Large intestine (tissue), 3 donors: ENCODE data around the gene PRKAG2. TPM values are rescaled to one million over a fixed set of nuclear protein-coding genes. Genes with fewer than 3 reads are reported as not detected.

Source experiments
- DNase-seq, 2 donors: peaks; one replicate each; pipeline versions ENCODE4 v3.0.0 to v3.0.0-alpha.2; 2013
- H3K27ac ChIP-seq: one replicate; pipeline ENCODE4 v1.5.1; 2013; ENCODE audit warnings: low read length
- H3K27me3 ChIP-seq: 2 replicates; pipeline ENCODE4 v1.6.1; 2013; ENCODE audit warnings: low read length; ENCODE audit not compliant: control insufficient read depth, insufficient read depth
- H3K36me3 ChIP-seq: 2 replicates; pipeline ENCODE4 v1.6.1; 2013; ENCODE audit warnings: low read length; ENCODE audit not compliant: control insufficient read depth, insufficient read depth
- H3K4me1 ChIP-seq: one replicate; pipeline ENCODE4 v1.6.1; 2013; ENCODE audit warnings: low read length; ENCODE audit not compliant: control insufficient read depth, insufficient read depth
- H3K4me3 ChIP-seq: one replicate; pipeline ENCODE4 v1.5.1; 2013; ENCODE audit warnings: low read length
- H3K9me3 ChIP-seq: one replicate; pipeline ENCODE4 v1.6.1; 2013; ENCODE audit warnings: mild to moderate bottlenecking, low read depth, low read length, moderate library complexity; ENCODE audit not compliant: control insufficient read depth
- WGBS: methylation state at CpG from one replicate; pipeline ENCODE4 v1.1.5; 2013; ENCODE audit warnings: low lambda C conversion rate; ENCODE audit not compliant: insufficient coverage; 5-methylcytosine and 5-hydroxymethylcytosine counted together
- polyA plus RNA-seq: library from polyadenylated mRNA; unstranded; fragments of 120-200 nt; gene quantifications from one replicate; pipeline ENCODE4 v1.2.1, GENCODE V29; 2013

Gene PRKAG2
- polyA plus RNA-seq, 1 donor = 50.9 TPM

GRCh38 chr7:151794508-151795167 lies 82.3 kb downstream of the PRKAG2 start:
- no peak overlapping the region for H3K27ac ChIP-seq
- DNase-seq = no peak
- H3K4me3 ChIP-seq = no peak overlapping the region
- no CpG with 5 or more reads among the region's 16 CpGs for WGBS
- no peaks in the 10 kb centered on the region for H3K27me3 ChIP-seq
- peaks cover 9% of the 10 kb centered on the region for H3K36me3 ChIP-seq
- H3K4me1 ChIP-seq = peaks cover 15% of the 10 kb centered on the region
- H3K9me3 ChIP-seq = peaks cover 2% of the 10 kb centered on the region

GRCh38 chr7:151793991-151794507 lies 82.9 kb downstream of the PRKAG2 start:
- Histone ChIP-seq H3K4me3 (no peak overlapping the region), H3K27me3 (no peaks in the 10 kb centered on the region), H3K36me3 (peaks cover 9% of the 10 kb centered on the region), H3K9me3 (peaks cover 2% of the 10 kb centered on the region), H3K4me1 (peaks cover 15% of the 10 kb centered on the region), H3K27ac (no peak overlapping the region)
- no peak for DNase-seq
- WGBS = no CpG with 5 or more reads among the region's 18 CpGs

GRCh38 chr7:151793531-151793951 lies 83.4 kb downstream of the PRKAG2 start:
- no CpG with 5 or more reads among the region's 14 CpGs for WGBS
- H3K4me1 ChIP-seq = peaks cover 15% of the 10 kb centered on the region
- DNase-seq = no peak
- H3K9me3 ChIP-seq = peaks cover 2% of the 10 kb centered on the region
- no peaks in the 10 kb centered on the region for H3K27me3 ChIP-seq
- H3K36me3 ChIP-seq = peaks cover 9% of the 10 kb centered on the region
- no peak overlapping the region for H3K27ac ChIP-seq
- H3K4me3 ChIP-seq = no peak overlapping the region

GRCh38 chr7:151792636-151793035 lies 84.3 kb downstream of the PRKAG2 start:
- Histone ChIP-seq H3K9me3 (peaks cover 2% of the 10 kb centered on the region), H3K36me3 (peaks cover 9% of the 10 kb centered on the region), H3K4me3 (no peak overlapping the region), H3K27me3 (no peaks in the 10 kb centered on the region), H3K27ac (no peak overlapping the region), H3K4me1 (peaks cover 15% of the 10 kb centered on the region)
- WGBS = no CpG with 5 or more reads among the region's 16 CpGs
- no peak for DNase-seq

GRCh38 chr7:151792086-151792485 lies 84.8 kb downstream of the PRKAG2 start:
- DNase-seq = no peak
- peaks cover 9% of the 10 kb centered on the region for H3K36me3 ChIP-seq
- H3K9me3 ChIP-seq = peaks cover 2% of the 10 kb centered on the region
- H3K4me3 ChIP-seq = no peak overlapping the region
- whole genome bisulfite sequencing = 100% methylated on average over 2 of the region's 2 CpGs
- peaks cover 10% of the 10 kb centered on the region for H3K4me1 ChIP-seq
- no peaks in the 10 kb centered on the region for H3K27me3 ChIP-seq
- no peak overlapping the region for H3K27ac ChIP-seq

GRCh38 chr7:151790830-151791620 lies 85.9 kb downstream of the PRKAG2 start:
- H3K4me1 ChIP-seq = peaks cover 1% of the 10 kb centered on the region
- WGBS = no CpG with 5 or more reads among the region's 19 CpGs
- H3K9me3 ChIP-seq = peaks cover 2% of the 10 kb centered on the region
- H3K27me3 ChIP-seq = no peaks in the 10 kb centered on the region
- H3K36me3 ChIP-seq = peaks cover 14% of the 10 kb centered on the region
- H3K4me3 ChIP-seq = no peak overlapping the region
- no peak overlapping the region for H3K27ac ChIP-seq
- no peak for DNase-seq

- peaks cover 2% of the 10 kb centered on the region for H3K9me3 ChIP-seq
- no peak for DNase-seq
- H3K4me3 ChIP-seq = no peak overlapping the region
- peaks cover 20% of the 10 kb centered on the region for H3K36me3 ChIP-seq
- H3K4me1 ChIP-seq = no peaks in the 10 kb centered on the region
- no peaks in the 10 kb centered on the region for H3K27me3 ChIP-seq
- 100% methylated on average over 1 of the region's 11 CpGs for WGBS
- H3K27ac ChIP-seq = no peak overlapping the region
These were observed 86.7 kb downstream of the PRKAG2 start for GRCh38 chr7:151790095-151790829.

GRCh38 chr7:151789380-151789947 lies 87.5 kb downstream of the PRKAG2 start:
- H3K27ac ChIP-seq = no peak overlapping the region
- peaks cover 2% of the 10 kb centered on the region for H3K9me3 ChIP-seq
- no peak overlapping the region for H3K4me3 ChIP-seq
- 100% methylated on average over 1 of the region's 11 CpGs for WGBS
- H3K36me3 ChIP-seq = peaks cover 19% of the 10 kb centered on the region
- no peak for DNase-seq
- no peaks in the 10 kb centered on the region for H3K27me3 ChIP-seq
- no peaks in the 10 kb centered on the region for H3K4me1 ChIP-seq

- H3K27me3 ChIP-seq = no peaks in the 10 kb centered on the region
- H3K27ac ChIP-seq = no peak overlapping the region
- no CpG with 5 or more reads among the region's 3 CpGs for WGBS
- no peaks in the 10 kb centered on the region for H3K4me1 ChIP-seq
- H3K36me3 ChIP-seq = peaks cover 22% of the 10 kb centered on the region
- no peak overlapping the region for H3K4me3 ChIP-seq
- H3K9me3 ChIP-seq = no peaks in the 10 kb centered on the region
- DNase-seq = no peak
These were observed 89.6 kb downstream of the PRKAG2 start for GRCh38 chr7:151787348-151787747.

- no peak overlapping the region for H3K27ac ChIP-seq
- H3K36me3 ChIP-seq = peaks cover 22% of the 10 kb centered on the region
- no peak overlapping the region for H3K4me3 ChIP-seq
- no peaks in the 10 kb centered on the region for H3K9me3 ChIP-seq
- 100% methylated on average over 1 of the region's 5 CpGs for WGBS
- H3K4me1 ChIP-seq = no peaks in the 10 kb centered on the region
- H3K27me3 ChIP-seq = no peaks in the 10 kb centered on the region
- no peak for DNase-seq
These were observed 90.0 kb downstream of the PRKAG2 start for GRCh38 chr7:151786936-151787335.
